GM10266 (cell line): ENCODE data around the gene RPTN.

Experiments used
- DNase-seq: peaks from one replicate; pipeline ENCODE4 v3.0.0; 2012; ENCODE audit errors: extremely low spot score
- CTCF ChIP-seq: IDR thresholded peaks from 2 replicates; pipeline ENCODE4 v1.5.1; 2012; ENCODE audit warnings: mild to moderate bottlenecking, low read depth; ENCODE audit not compliant: control insufficient read depth, insufficient read depth; ENCODE audit errors: missing control alignments

RPTN gene, protein sequence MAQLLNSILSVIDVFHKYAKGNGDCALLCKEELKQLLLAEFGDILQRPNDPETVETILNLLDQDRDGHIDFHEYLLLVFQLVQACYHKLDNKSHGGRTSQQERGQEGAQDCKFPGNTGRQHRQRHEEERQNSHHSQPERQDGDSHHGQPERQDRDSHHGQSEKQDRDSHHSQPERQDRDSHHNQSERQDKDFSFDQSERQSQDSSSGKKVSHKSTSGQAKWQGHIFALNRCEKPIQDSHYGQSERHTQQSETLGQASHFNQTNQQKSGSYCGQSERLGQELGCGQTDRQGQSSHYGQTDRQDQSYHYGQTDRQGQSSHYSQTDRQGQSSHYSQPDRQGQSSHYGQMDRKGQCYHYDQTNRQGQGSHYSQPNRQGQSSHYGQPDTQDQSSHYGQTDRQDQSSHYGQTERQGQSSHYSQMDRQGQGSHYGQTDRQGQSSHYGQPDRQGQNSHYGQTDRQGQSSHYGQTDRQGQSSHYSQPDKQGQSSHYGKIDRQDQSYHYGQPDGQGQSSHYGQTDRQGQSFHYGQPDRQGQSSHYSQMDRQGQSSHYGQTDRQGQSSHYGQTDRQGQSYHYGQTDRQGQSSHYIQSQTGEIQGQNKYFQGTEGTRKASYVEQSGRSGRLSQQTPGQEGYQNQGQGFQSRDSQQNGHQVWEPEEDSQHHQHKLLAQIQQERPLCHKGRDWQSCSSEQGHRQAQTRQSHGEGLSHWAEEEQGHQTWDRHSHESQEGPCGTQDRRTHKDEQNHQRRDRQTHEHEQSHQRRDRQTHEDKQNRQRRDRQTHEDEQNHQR

DNA sequence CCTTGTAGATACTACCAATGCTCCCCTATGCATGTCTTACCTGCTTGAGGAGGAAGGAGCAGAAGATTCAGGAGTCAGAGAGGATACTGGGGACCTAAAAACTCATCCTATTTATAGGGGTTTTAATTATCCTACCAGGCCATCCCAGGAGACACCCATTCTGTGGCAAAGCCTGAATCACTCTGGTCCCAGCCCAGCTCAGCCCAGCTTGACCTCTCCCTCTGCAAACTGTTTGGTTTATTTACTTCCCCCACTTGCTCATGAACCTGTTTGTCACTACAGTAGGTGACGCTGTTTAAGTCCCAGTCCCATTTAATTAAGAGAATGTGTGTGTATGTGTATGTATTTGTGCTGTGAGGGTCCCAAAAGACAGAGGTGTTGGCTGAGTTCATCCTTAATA, at the start of gene RPTN:
Gene RPTN, minus strand, starts transcription at position 85 of the 400 bp plus-strand sequence. CDS start 1,339 bp downstream, outside the sequence.
- no peak for TF ChIP-seq CTCF
- no peak for DNase-seq

- TF ChIP-seq CTCF: no peak
- DNase-seq: no peak
Measured at GRCh38 chr1:152198982-152199381, 40.0 kb upstream of the RPTN start.

DNA sequence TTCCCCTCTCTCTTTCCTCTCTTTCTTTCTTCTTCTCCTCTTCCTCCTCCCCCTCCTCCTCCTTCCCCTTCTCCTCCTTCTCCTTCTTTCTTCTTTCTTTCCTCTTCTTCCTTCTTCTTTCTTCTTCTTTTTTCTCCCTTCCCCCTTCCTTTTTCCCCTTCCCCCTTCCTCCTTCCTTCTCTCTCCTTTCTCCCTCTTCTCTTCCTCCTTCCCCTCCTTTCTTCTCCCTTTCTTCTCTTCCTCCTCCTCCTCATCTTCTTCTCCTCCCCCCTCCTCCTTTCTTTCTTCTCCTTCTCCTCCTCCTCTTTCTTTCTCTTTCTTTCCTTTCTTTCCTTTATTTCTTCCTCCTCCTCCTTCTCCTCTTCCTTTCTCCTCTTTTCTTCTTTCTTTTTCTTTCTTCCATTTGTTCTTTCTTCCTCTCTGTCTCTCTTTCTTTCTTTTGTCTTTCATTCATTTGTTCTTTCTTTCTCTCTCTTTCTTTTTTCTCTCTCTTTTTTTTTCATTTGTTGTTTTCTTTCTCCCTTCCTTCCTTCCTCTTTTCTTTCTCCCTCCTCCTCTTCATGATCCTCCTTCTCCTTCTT, 38.4 kb upstream of the RPTN start:
- DNase-seq: no peak
- TF ChIP-seq CTCF: no peak

- TF ChIP-seq CTCF: no peak
- DNase-seq: no peak
Measured at GRCh38 chr1:152191711-152192110, 32.7 kb upstream of the RPTN start.

DNA sequence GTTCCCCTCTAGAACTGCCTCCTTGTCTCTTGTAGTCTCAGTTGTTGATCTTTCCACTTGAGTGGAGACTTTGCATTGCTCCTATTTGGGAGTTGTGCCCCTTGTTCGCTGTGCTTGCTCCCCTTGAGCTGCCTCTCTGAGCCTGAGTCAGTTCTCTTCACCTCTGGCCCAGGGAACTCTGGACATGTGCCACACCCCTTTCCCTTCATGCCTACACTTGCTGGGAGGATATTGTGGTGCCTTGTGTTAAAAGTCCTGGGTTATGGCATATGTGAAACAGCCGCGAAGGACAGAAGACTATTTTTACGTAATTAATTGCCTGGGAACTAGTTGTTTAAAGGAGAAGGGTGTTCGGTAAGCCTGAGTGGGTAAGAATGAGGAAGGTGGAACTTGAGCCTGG, 32.2 kb upstream of the RPTN start:
- no peak for TF ChIP-seq CTCF
- no peak for DNase-seq

- TF ChIP-seq CTCF: no peak
- DNase-seq: no peak
Measured at GRCh38 chr1:152190589-152190988, 31.6 kb upstream of the RPTN start.
